Keratinocyte (primary cell): Measurements from ENCODE around the gene HS3ST3A1.

Experiments used
- EZH2 ChIP-seq: IDR thresholded peaks from one replicate; pipeline ENCODE4 v1.6.1; 2012; ENCODE audit warnings: inconsistent platforms, mild to moderate bottlenecking, low read length, moderate library complexity
- TF ChIP-seq, protein P1 (sequence below), 3 experiments: IDR thresholded peaks in 1 of 3; conservative IDR thresholded peaks in 1 of 3; optimal IDR thresholded peaks in 1 of 3; 2 replicates in 2 of 3; 3 replicates in 1 of 3; pipeline versions ENCODE3 to v1.5.1; 2011; ENCODE audit warnings: low read length in 3 of 3, mild to moderate bottlenecking in 3 of 3, moderate library complexity in 2 of 3, control low read depth in 1 of 3, inconsistent platforms in 1 of 3; ENCODE audit not compliant: insufficient read depth in 2 of 3; ENCODE audit errors: extremely low read depth in 1 of 3

DNA sequence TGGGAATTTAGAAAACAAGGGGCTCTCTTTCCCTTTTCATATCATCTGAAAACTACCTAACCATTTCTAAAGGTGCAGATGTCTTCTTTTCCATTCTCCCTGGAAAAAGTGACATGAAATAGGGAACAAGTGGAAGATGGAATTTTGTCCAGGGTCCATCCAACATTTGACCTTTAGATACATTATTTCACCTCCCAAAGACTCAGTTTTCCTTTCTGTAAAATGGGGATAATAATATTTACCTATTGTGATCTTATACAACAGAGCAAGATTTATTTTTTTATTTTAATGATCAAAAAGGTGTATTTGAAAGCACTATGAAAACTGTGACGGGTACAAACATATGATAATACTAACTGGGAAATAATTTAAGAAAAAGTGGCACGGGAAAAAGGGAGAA is 106.3 kb downstream of the HS3ST3A1 start:
- TF ChIP-seq EZH2, result no peak
- TF ChIP-seq, protein P1, sequence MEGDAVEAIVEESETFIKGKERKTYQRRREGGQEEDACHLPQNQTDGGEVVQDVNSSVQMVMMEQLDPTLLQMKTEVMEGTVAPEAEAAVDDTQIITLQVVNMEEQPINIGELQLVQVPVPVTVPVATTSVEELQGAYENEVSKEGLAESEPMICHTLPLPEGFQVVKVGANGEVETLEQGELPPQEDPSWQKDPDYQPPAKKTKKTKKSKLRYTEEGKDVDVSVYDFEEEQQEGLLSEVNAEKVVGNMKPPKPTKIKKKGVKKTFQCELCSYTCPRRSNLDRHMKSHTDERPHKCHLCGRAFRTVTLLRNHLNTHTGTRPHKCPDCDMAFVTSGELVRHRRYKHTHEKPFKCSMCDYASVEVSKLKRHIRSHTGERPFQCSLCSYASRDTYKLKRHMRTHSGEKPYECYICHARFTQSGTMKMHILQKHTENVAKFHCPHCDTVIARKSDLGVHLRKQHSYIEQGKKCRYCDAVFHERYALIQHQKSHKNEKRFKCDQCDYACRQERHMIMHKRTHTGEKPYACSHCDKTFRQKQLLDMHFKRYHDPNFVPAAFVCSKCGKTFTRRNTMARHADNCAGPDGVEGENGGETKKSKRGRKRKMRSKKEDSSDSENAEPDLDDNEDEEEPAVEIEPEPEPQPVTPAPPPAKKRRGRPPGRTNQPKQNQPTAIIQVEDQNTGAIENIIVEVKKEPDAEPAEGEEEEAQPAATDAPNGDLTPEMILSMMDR (optimal IDR thresholded peaks at IDR 0.05 in 1 of 3, IDR thresholded peaks at IDR 0.05 in 1 of 3, conservative IDR thresholded peaks at IDR 0.05 in 1 of 3; ENCODE audit: extremely low read depth in 1 of 3, insufficient read depth in 2 of 3, low read length in 3 of 3), result no peak
